HG03175 (cell line): ENCODE measurements around the gene MPI.
"Not testable (repeated sequence)": the region's sequence is repeated elsewhere in the genome, so short reads cannot be mapped to it uniquely, and the experiment has no call there.

ENCODE experiments used
- ATAC-seq: cut with Tn5 transposase; IDR thresholded peaks from one replicate; pipeline ENCODE4 v1.9.1; 2021; ENCODE audit warnings: mild to moderate bottlenecking, moderate library complexity; ENCODE audit not compliant: unreplicated experiment

Gene MPI

GRCh38 chr15:74890665-74890960, 771 bp downstream of the MPI start:
- ATAC-seq, result no peak

GRCh38 chr15:74891469-74891868, 1.6 kb downstream of the MPI start:
- ATAC-seq, result no peak

GRCh38 chr15:74892313-74892712, 2.5 kb downstream of the MPI start:
- no peak for ATAC-seq

- no peak for ATAC-seq
Measured at GRCh38 chr15:74892931-74893330, 3.1 kb downstream of the MPI start.

GRCh38 chr15:74893627-74894026, 3.8 kb downstream of the MPI start:
- no peak for ATAC-seq

- not testable (repeated sequence) for ATAC-seq
Measured at GRCh38 chr15:74894383-74894782, 4.5 kb downstream of the MPI start.

- ATAC-seq, result no peak
Measured at GRCh38 chr15:74895830-74896229, 6.0 kb downstream of the MPI start.

GRCh38 chr15:74896316-74896715, 6.5 kb downstream of the MPI start:
- ATAC-seq, result no peak

- no peak for ATAC-seq
Measured at GRCh38 chr15:74897300-74897701, 7.5 kb downstream of the MPI start.

- no peak for ATAC-seq
Measured at GRCh38 chr15:74901612-74902063, 11.8 kb downstream of the MPI start.

GRCh38 chr15:74902295-74903075, 12.6 kb downstream of the MPI start:
- ATAC-seq, result no peak

GRCh38 chr15:74903676-74904075, 13.8 kb downstream of the MPI start:
- no peak for ATAC-seq

- ATAC-seq, result no peak
Measured at GRCh38 chr15:74904190-74904805, 14.5 kb downstream of the MPI start.

GRCh38 chr15:74906067-74906449, 16.2 kb downstream of the MPI start:
- peak; percentile 15 for ATAC-seq

- ATAC-seq, result peak; percentile 84
Measured at GRCh38 chr15:74906450-74907162, 16.8 kb downstream of the MPI start, which contains the start of gene FAM219B. Gene FAM219B, minus strand, starts transcription at chr15:74906851. Its CDS starts 51 bp downstream, at chr15:74906800.

- no peak for ATAC-seq
Measured at GRCh38 chr15:74907163-74907870, 17.5 kb downstream of the MPI start.

GRCh38 chr15:74908635-74909034, 18.8 kb downstream of the MPI start:
- ATAC-seq, result no peak

GRCh38 chr15:74913041-74913440, 23.2 kb downstream of the MPI start:
- ATAC-seq, result no peak

- not testable (repeated sequence) for ATAC-seq
Measured at GRCh38 chr15:74913799-74914198, 24.0 kb downstream of the MPI start.

GRCh38 chr15:74917676-74918075, 27.8 kb downstream of the MPI start:
- ATAC-seq, result no peak

- no peak for ATAC-seq
Measured at GRCh38 chr15:74920456-74920855, 30.6 kb downstream of the MPI start.
